Aorta (tissue), 5 donors: ENCODE data around the gene PDHA1. TPM values are rescaled to one million over a fixed set of nuclear protein-coding genes. Genes with fewer than 3 reads are reported as not detected.

Experiments used
- ATAC-seq: fragments of 200-7000 bp; cut with Tn5 transposase; one replicate; pipeline ENCODE4 v1.9.1; 2022; ENCODE audit warnings: moderate library complexity; ENCODE audit not compliant: low FRiP score
- DNase-seq, 2 donors: peaks; one replicate each; pipeline ENCODE4 v3.0.0-alpha.2; 2020
- H3K27ac ChIP-seq, 2 donors: one replicate each; pipeline ENCODE4 v1.5.1; 2013; ENCODE audit warnings: low read length in 2 of 2, mild to moderate bottlenecking in 2 of 2, moderate library complexity in 2 of 2, control low read depth in 1 of 2, inconsistent platforms in 1 of 2, low read depth in 1 of 2
- H3K27me3 ChIP-seq, 2 donors: one replicate each; pipeline ENCODE4 v1.6.1; 2013; ENCODE audit warnings: control low read depth in 1 of 2, low read length in 1 of 2, mild to moderate bottlenecking in 1 of 2, moderate library complexity in 1 of 2; ENCODE audit not compliant: insufficient read depth in 2 of 2, control insufficient read depth in 1 of 2
- H3K36me3 ChIP-seq, 2 donors: one replicate each; pipeline ENCODE4 v1.6.1; 2013; ENCODE audit warnings: control low read depth in 1 of 2, low read length in 1 of 2, mild to moderate bottlenecking in 1 of 2; ENCODE audit not compliant: insufficient read depth in 2 of 2, control insufficient read depth in 1 of 2
- H3K4me1 ChIP-seq, 2 donors: one replicate each; pipeline ENCODE4 v1.6.1; 2013; ENCODE audit warnings: low read length in 2 of 2, control low read depth in 1 of 2, mild to moderate bottlenecking in 1 of 2, moderate library complexity in 1 of 2; ENCODE audit not compliant: insufficient read depth in 2 of 2, control insufficient read depth in 1 of 2
- H3K4me3 ChIP-seq, 2 donors: one replicate each; pipeline ENCODE4 v1.5.1; 2013; ENCODE audit warnings: low read length in 2 of 2, control low read depth in 1 of 2, mild to moderate bottlenecking in 1 of 2
- H3K9me3 ChIP-seq: one replicate; pipeline ENCODE4 v1.6.1; 2013; ENCODE audit warnings: mild to moderate bottlenecking, low read length; ENCODE audit not compliant: control insufficient read depth
- WGBS, 2 donors: extraction: QIAGEN DNeasy Blood & Tissue Kit; methylation state at CpG; one replicate each; pipeline ENCODE4 v1.1.7; 2013; 5-methylcytosine and 5-hydroxymethylcytosine counted together
- intact Hi-C, 2 donors: fragments of 100-400 bp; cut with DNase I; formaldehyde crosslinking; loops; one replicate each; pipeline versions ENCODE4 v1.14.2 to v1.15.0; 2022
- polyA plus RNA-seq, 2 donors: library from polyadenylated mRNA; stranded (reverse); fragments of 200-250 nt; gene quantifications; one replicate each; pipeline ENCODE4 v1.2.3, GENCODE V29; 2013
- total RNA-seq, 2 donors: library from RNA; stranded (reverse); fragmentation: NEBNext Ultra II Directional; extraction: Animal tissue kit (Norgen Biotek cat#: 25700); gene quantifications; one replicate each; pipeline ENCODE4 v1.2.1, GENCODE V29; 2021
- donor health status: healthy with polysubstance abuse.
- donor health status: Bipolar disorder and iron deficiency.
- donor health status: DM: no; HTN: no; CAD: no.
- donor health status: DM: no; HTN: no; CAD: no.
- donor health status: DM: yes; HTN: yes; CAD: no.

Gene PDHA1
- total and polyA plus RNA-seq, 4 donors: 64.5 to 150 (median 99.2) TPM

DNA sequence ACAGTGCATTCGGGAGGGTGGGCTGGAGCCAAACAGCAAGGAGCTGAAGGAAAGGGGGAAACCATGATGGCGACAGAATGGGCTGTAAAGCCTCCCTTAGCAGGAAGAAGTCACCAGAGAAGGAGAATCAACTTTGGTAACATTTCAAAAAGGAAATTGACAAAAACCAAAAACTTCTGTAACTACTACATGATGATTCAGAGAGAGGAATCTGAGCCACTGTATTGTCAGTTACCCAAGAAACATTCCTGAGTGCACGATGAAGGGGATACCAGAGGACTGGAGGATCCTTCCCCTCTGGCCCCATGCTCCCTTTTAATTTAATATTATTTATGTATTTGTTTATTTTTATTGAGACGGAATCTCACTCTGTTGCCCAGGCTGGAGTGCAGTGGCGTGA, 26.3 kb downstream of the PDHA1 start:
- intact Hi-C loops: loop anchor here (5.0 to 10.0 kb wide), 3 partner anchors 162 to 522 kb away; no protein-coding TSS in a partner anchor
- H3K36me3 ChIP-seq: no peaks in the 10 kb centered on the region
- H3K4me3 ChIP-seq: no peak overlapping the region
- no peaks in the 10 kb centered on the region for H3K4me1 ChIP-seq
- WGBS, 2 donors: 71 to 75% methylated on average over 5 of the region's 5 CpGs
- H3K9me3 ChIP-seq: no peaks in the 10 kb centered on the region
- H3K27me3 ChIP-seq: no peaks in the 10 kb centered on the region
- ATAC-seq (no peak), DNase-seq (no peak)
- no peak overlapping the region for H3K27ac ChIP-seq

- peak overlapping the region in 1 of 2 donors; percentile 1 for H3K4me3 ChIP-seq
- H3K36me3 ChIP-seq: no peaks in the 10 kb centered on the region
- WGBS, 2 donors: 1 to 13% methylated on average over 9 of the region's 9 CpGs
- peak; percentile 68 to 86 for DNase-seq
- no peaks in the 10 kb centered on the region for H3K27me3 ChIP-seq
- ATAC-seq: peak; percentile 59
- intact Hi-C loops: loop anchor here (5.0 to 10.0 kb wide), 3 partner anchors 160 to 520 kb away; no protein-coding TSS in a partner anchor
- no peaks in the 10 kb centered on the region for H3K4me1 ChIP-seq
- no peak overlapping the region for H3K27ac ChIP-seq
- no peaks in the 10 kb centered on the region for H3K9me3 ChIP-seq
These were observed 28.4 kb downstream of the PDHA1 start for GRCh38 chrX:19372170-19372546.

GRCh38 chrX:19372547-19373331, 29.0 kb downstream of the PDHA1 start:
- Histone ChIP-seq H3K27ac (no peak overlapping the region), H3K27me3 (no peaks in the 10 kb centered on the region), H3K4me3 (peak overlapping the region in 1 of 2 donors; percentile 1), H3K4me1 (no peaks in the 10 kb centered on the region), H3K36me3 (no peaks in the 10 kb centered on the region), H3K9me3 (no peaks in the 10 kb centered on the region)
- WGBS, 2 donors: 1 to 33% methylated on average over 20 of the region's 20 CpGs
- peak; percentile 30 for ATAC-seq
- DNase-seq: no peak
- intact Hi-C loops: loop anchor here (5.0 to 10.0 kb wide), 3 partner anchors 160 to 520 kb away; no protein-coding TSS in a partner anchor

- DNase-seq: peak in 1 of 2 donors; percentile 76
- Histone ChIP-seq H3K9me3 (no peaks in the 10 kb centered on the region), H3K27me3 (no peaks in the 10 kb centered on the region), H3K27ac (no peak overlapping the region), H3K36me3 (no peaks in the 10 kb centered on the region), H3K4me1 (no peaks in the 10 kb centered on the region), H3K4me3 (no peak overlapping the region)
- intact Hi-C loops: loop anchor here (5.0 to 10.0 kb wide), 3 partner anchors 159 to 519 kb away; no protein-coding TSS in a partner anchor
- WGBS, 2 donors: 23 to 42% methylated on average over 23 of the region's 23 CpGs
- no peak for ATAC-seq
These were observed 29.7 kb downstream of the PDHA1 start for GRCh38 chrX:19373351-19373891.

GRCh38 chrX:19375546-19375945, 31.8 kb downstream of the PDHA1 start:
- intact Hi-C loops: loop anchor here in 1 of 2 donors (10.0 kb wide), 1 partner anchor 159 kb away; no protein-coding TSS in a partner anchor
- Histone ChIP-seq H3K27me3 (no peaks in the 10 kb centered on the region), H3K27ac (no peak overlapping the region), H3K4me3 (no peak overlapping the region), H3K36me3 (no peaks in the 10 kb centered on the region), H3K9me3 (no peaks in the 10 kb centered on the region), H3K4me1 (no peaks in the 10 kb centered on the region)
- WGBS, 2 donors: 85 to 91% methylated on average over 8 of the region's 8 CpGs
- ATAC-seq (no peak), DNase-seq (no peak)

GRCh38 chrX:19377799-19378198, 34.1 kb downstream of the PDHA1 start:
- Histone ChIP-seq H3K4me3 (no peak overlapping the region), H3K4me1 (no peaks in the 10 kb centered on the region), H3K9me3 (no peaks in the 10 kb centered on the region), H3K27me3 (no peaks in the 10 kb centered on the region), H3K36me3 (no peaks in the 10 kb centered on the region), H3K27ac (no peak overlapping the region)
- DNase-seq (no peak), ATAC-seq (no peak)
- 86 to 96% methylated on average over 12 of the region's 12 CpGs for WGBS, 2 donors
- intact Hi-C loops: loop anchor here in 1 of 2 donors (10.0 kb wide), 1 partner anchor 157 kb away; no protein-coding TSS in a partner anchor

DNA sequence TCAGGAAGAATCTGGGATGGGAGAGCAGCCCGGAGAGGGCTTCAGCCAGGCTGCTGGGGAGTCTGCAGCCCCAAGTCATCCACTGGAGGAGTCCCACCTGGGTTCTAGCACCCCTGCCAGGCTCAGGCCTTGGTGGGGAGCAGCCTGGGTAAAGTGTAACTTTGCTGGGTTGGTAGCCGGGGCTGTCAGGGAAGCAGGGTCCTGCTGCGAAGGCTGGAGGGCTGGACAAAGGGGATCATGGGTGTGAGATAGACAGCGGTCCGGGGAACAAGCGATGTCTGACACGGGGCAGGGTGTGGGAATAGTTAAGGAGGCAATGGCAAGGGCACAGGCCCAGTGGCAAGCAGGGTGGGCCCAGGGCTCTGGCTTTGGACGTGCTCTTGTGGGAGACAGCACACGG, 37.6 kb downstream of the PDHA1 start:
- WGBS, 2 donors: 89 to 90% methylated on average over 9 of the region's 9 CpGs
- ATAC-seq (no peak), DNase-seq (no peak)
- intact Hi-C loops: no loop called here
- no peaks in the 10 kb centered on the region for H3K27me3 ChIP-seq
- H3K27ac ChIP-seq: no peak overlapping the region
- H3K9me3 ChIP-seq: no peaks in the 10 kb centered on the region
- H3K4me1 ChIP-seq: no peaks in the 10 kb centered on the region
- H3K36me3 ChIP-seq: no peaks in the 10 kb centered on the region
- H3K4me3 ChIP-seq: no peak overlapping the region

DNA sequence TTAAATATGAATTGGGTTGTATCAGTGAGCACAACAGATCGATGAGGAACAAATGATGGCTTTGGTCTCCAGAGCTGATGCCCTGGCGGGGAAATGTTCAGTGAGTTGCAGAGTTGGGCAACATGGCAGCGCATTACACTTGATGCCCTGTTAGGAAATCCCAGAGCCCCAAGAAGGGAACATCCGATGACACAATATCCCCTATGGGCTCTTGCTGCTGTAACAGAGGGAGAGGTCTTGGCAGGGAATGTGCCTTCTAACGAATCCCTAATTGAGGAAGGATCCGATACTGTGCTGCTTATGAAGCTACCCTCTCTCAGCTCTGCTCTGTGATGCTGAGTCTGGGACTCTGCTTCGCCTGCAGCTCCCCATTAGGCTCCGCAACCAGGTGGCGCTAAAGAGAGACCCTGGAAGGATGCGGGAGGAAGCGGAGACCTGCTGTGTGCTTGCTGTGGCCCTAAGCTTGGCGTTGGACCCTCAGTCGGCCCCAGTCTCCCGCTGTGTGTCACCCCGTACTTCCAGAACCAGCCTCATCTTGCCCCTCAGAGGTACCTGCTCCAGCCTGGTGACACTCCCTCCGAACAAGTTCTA, 38.9 kb downstream of the PDHA1 start:
- H3K27ac ChIP-seq: no peak overlapping the region
- 28 to 31% methylated on average over 16 of the region's 16 CpGs for WGBS, 2 donors
- no peaks in the 10 kb centered on the region for H3K36me3 ChIP-seq
- ATAC-seq (no peak), DNase-seq (peak in 1 of 2 donors; percentile 64)
- H3K9me3 ChIP-seq: no peaks in the 10 kb centered on the region
- H3K4me3 ChIP-seq: no peak overlapping the region
- intact Hi-C loops: no loop called here
- no peaks in the 10 kb centered on the region for H3K27me3 ChIP-seq
- H3K4me1 ChIP-seq: no peaks in the 10 kb centered on the region
